Body of pancreas (tissue), 4 donors: ENCODE data around the gene MOGAT2. TPM values are rescaled to one million over a fixed set of nuclear protein-coding genes. Genes with fewer than 3 reads are reported as not detected.

Experiments used
- ATAC-seq: fragments of 150-250 bp; one replicate; pipeline ENCODE4 v1.9.1; 2016
- DNase-seq, 4 donors: peaks; one replicate each; pipeline ENCODE4 v3.0.0-alpha.2; 2019
- H3K27ac ChIP-seq, 4 donors: fragments of 200-600 bp; sonication (generic); 1 replicate in 3 of 4; 2 replicates in 1 of 4; pipeline versions ENCODE4 v1.5.1 to v1.6.1; 2016 to 2019; ENCODE audit warnings: mild to moderate bottlenecking in 1 of 4, mixed read lengths in 1 of 4, moderate library complexity in 1 of 4
- H3K27me3 ChIP-seq, 2 donors: fragments of 200-600 bp; sonication (generic); one replicate each; pipeline ENCODE4 v1.6.0; 2016; ENCODE audit warnings: mild to moderate bottlenecking in 1 of 2
- H3K36me3 ChIP-seq, 2 donors: fragments of 200-600 bp; sonication (generic); replicated peaks in 1 of 2; 2 replicates each; pipeline ENCODE4 v1.5.1; 2016; ENCODE audit warnings: low read depth in 2 of 2; ENCODE audit not compliant: insufficient read depth in 1 of 2
- H3K4me1 ChIP-seq: fragments of 200-600 bp; sonication (generic); one replicate; pipeline ENCODE4 v1.6.0; 2016
- H3K4me3 ChIP-seq, 2 donors: fragments of 200-600 bp; sonication (generic); 1 replicate in 1 of 2; 2 replicates in 1 of 2; pipeline ENCODE4 v1.5.1; 2016 to 2019
- H3K9me3 ChIP-seq, 3 donors: fragments of 200-600 bp; sonication (generic); 1 replicate in 2 of 3; 2 replicates in 1 of 3; pipeline ENCODE4 v1.5.1; 2016
- POLR2A ChIP-seq, 3 donors: fragments of 450-650 bp; IDR thresholded peaks; one replicate each; pipeline ENCODE4 v1.6.1; 2016; ENCODE audit warnings: antibody characterized with exemption in 3 of 3, mild to moderate bottlenecking in 2 of 3
- WGBS, 2 donors: methylation state at CpG; one replicate each; pipeline ENCODE4 v1.1.5; 2017; 5-methylcytosine and 5-hydroxymethylcytosine counted together
- intact Hi-C: fragments of 100-400 bp; cut with DNase I; formaldehyde crosslinking; loops from one replicate; pipeline ENCODE4 v1.15.1; 2023
- total RNA-seq, 2 donors: library from RNA; depleted of rRNA; stranded (reverse); fragments of >200 nt; gene quantifications; one replicate each; pipeline ENCODE4 v1.1.0, GENCODE V29; 2016
- TF ChIP-seq, protein P1 (sequence below), 7 experiments: fragments of 450-650 bp in 4 of 7; fragments of 200-600 bp in 3 of 7; sonication (generic) in 3 of 7; IDR thresholded peaks; one replicate each; pipeline ENCODE4 v1.5.1; 2016 to 2019; ENCODE audit warnings: antibody characterized with exemption in 7 of 7

MOGAT2 gene
- total RNA-seq, 2 donors from 2014 or later = not detected

DNA sequence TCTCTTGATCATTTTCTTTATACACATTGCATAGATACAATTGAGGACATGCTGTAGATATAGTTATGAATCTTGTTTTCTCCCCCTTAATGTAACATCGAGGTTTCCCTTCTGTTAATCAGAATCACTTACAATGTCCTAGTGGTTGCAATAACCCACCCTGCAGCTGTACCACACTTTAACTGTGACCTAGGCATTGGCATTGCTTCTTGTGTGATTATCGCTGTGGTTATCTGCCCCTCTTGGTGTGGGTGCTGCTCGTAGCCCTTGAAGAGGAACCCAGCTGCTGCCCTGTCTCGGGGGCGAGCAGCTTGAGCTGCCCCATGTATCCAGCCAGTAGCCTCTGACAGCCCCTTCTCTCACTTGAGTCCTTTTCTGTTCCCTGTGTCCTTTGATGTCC, 52.5 kb downstream of the MOGAT2 start:
- no peaks in the 10 kb centered on the region for H3K27me3 ChIP-seq
- intact Hi-C loops = no loop called here
- H3K27ac ChIP-seq = no peak overlapping the region
- H3K4me1 ChIP-seq = peaks cover 19% of the 10 kb centered on the region
- peak in 1 of 4 donors; percentile 4 for DNase-seq
- ATAC-seq = no peak
- TF ChIP-seq, protein P1, sequence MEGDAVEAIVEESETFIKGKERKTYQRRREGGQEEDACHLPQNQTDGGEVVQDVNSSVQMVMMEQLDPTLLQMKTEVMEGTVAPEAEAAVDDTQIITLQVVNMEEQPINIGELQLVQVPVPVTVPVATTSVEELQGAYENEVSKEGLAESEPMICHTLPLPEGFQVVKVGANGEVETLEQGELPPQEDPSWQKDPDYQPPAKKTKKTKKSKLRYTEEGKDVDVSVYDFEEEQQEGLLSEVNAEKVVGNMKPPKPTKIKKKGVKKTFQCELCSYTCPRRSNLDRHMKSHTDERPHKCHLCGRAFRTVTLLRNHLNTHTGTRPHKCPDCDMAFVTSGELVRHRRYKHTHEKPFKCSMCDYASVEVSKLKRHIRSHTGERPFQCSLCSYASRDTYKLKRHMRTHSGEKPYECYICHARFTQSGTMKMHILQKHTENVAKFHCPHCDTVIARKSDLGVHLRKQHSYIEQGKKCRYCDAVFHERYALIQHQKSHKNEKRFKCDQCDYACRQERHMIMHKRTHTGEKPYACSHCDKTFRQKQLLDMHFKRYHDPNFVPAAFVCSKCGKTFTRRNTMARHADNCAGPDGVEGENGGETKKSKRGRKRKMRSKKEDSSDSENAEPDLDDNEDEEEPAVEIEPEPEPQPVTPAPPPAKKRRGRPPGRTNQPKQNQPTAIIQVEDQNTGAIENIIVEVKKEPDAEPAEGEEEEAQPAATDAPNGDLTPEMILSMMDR (IDR thresholded peaks at IDR 0.05) = no peak
- TF ChIP-seq POLR2A (IDR thresholded peaks at IDR 0.05) = no peak
- H3K36me3 ChIP-seq = no peaks in the 10 kb centered on the region
- H3K4me3 ChIP-seq = no peak overlapping the region
- 64 to 70% methylated on average over 5 of the region's 5 CpGs for WGBS, 2 donors
- no peaks in the 10 kb centered on the region for H3K9me3 ChIP-seq

DNA sequence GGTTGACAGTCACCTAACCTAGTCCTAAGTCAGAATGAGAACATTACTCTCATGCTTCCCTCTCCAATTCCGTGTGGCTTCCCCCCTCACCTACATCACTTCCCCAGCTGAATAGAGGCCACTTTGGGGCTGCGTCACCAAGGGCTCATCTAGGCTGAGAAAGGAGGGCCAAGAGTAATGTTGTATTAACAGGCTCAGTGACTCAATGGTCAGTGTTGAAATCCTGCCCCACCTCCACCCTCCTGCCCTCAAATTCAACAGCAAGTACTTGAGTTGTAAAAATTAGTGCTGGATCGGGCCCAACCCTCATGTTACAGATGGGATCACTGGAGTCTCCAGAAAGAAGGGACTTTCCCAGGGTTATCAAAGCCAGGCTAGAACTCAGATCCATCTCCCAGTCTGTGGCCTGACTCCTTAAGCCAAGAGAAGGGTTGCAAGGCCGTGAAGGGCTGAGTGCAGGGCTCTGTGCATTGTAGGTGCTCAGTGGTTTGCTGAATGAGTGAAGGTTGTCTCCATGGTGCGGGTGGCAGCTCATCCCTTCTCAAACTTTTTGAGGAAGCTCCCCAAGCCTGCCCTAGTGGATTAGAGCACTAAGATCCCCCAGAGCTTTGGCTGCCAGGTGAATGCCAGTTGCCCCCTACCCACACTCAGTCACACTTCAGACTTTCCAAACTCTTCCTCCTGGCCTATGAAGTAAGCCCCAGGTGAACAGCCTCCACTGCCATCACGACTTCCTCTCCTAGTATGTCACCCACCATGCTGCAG, 54.2 kb downstream of the MOGAT2 start:
- no peaks in the 10 kb centered on the region for H3K27me3 ChIP-seq
- no peaks in the 10 kb centered on the region for H3K9me3 ChIP-seq
- no peak overlapping the region for H3K4me3 ChIP-seq
- H3K27ac ChIP-seq = no peak overlapping the region
- no peaks in the 10 kb centered on the region for H3K36me3 ChIP-seq
- DNase-seq = peak in 1 of 4 donors; percentile 47
- intact Hi-C loops = no loop called here
- WGBS, 2 donors = 79 to 88% methylated on average over 6 of the region's 6 CpGs
- ATAC-seq = no peak
- peaks cover 19% of the 10 kb centered on the region for H3K4me1 ChIP-seq
- TF ChIP-seq POLR2A (IDR thresholded peaks at IDR 0.05) = no peak
- TF ChIP-seq, protein P1 (IDR thresholded peaks at IDR 0.05) = no peak

DNA sequence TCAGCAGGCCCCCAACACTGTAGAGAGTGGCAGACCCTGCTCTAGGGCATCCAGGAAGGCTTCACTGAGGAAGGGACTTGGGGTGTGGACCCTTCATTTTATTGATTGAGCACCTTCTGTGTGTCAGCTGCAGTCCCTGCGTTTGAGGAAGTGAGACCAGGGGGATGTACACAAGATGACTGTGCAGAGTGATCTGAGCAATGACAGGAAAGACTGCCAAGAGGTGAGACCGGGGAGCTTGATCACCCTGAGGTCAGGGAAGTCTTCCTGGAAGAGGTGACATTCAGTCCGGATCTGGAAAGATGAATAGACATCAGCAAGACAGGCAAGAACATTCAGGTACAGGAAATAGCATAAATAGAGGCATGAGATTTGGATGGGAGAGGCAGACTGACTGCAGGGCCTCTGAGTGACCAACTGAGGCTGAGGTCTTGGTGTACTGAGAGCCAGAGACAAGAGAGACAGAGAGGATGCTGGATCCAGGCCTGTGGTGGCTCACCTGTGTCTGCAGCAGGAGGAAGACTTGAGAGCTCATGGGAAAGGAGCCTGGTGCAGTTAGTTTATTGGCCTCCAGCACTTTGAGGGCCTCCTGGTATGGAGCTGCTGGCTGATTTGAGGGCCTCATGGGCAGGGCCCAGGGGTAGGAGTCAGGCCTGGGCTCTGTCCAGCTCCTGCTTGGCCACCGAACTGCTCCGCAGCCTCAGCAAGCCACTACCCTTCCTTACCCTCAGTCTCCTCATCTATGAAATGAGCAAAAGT, 56.1 kb downstream of the MOGAT2 start:
- no peaks in the 10 kb centered on the region for H3K27me3 ChIP-seq
- DNase-seq (peak in 1 of 4 donors; percentile 22), ATAC-seq (no peak)
- H3K27ac ChIP-seq = no peak overlapping the region
- intact Hi-C loops = no loop called here
- H3K4me1 ChIP-seq = peaks cover 6% of the 10 kb centered on the region
- TF ChIP-seq, protein P1 (IDR thresholded peaks at IDR 0.05) = no peak
- no peaks in the 10 kb centered on the region for H3K9me3 ChIP-seq
- WGBS, 2 donors = 78 to 84% methylated on average over 5 of the region's 5 CpGs
- no peaks in the 10 kb centered on the region for H3K36me3 ChIP-seq
- H3K4me3 ChIP-seq = no peak overlapping the region

DNA sequence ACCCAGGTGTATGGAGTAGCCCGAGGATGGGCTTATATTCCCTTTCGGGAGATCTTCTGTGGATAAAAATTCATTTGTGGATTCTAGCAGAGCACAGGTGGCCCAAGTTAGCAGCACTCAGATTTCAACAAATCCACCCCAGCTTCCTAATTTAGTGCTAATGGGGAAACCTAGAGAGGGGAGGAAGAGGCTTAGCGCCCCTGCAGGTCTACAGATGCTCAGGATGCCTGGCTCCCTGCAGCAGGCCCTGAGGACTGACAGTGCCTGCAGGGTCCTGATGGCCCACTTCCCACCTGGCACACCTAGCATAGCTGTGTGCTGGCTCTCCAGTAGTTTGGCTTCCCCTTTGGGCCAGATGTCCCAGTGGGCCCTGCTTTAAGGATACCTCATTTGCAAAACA, 57.4 kb downstream of the MOGAT2 start:
- no peak for DNase-seq
- no peaks in the 10 kb centered on the region for H3K27me3 ChIP-seq
- intact Hi-C loops = no loop called here

More for the DNA sequence above, 57.4 kb downstream of the MOGAT2 start:
- no peak for ATAC-seq
- Histone ChIP-seq H3K36me3 (no peaks in the 10 kb centered on the region), H3K9me3 (no peaks in the 10 kb centered on the region), H3K4me1 (no peaks in the 10 kb centered on the region), H3K4me3 (no peak overlapping the region), H3K27ac (no peak overlapping the region)
- TF ChIP-seq POLR2A (IDR thresholded peaks at IDR 0.05) = no peak
- TF ChIP-seq, protein P1 (IDR thresholded peaks at IDR 0.05) = no peak
- 94 to 100% methylated on average over 2 to 3 of the region's 3 CpGs for WGBS, 2 donors
